ENCODE results near the gene ERRFI1.

DNA sequence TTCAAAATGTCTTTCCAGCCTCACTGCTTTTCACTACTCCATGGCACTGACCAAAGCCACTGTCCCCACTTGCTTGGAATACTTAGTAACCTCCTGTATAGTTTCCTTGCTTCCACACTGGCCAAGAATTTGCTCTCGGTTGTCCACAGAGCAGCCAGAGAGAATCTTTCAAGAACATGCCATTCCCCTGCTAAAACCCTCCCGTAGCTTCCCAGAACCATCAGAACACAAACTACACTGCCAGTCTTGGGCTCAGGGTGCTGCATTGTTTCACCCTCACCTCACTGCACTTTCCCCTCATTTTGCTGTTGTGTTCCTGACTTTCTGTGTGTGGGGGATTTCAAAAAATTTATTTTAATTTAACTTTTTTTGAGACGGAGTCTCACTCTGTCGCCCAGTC, 25.5 kb upstream of the ERRFI1 start:
- TF ChIP-seq ZNF274 (IDR thresholded peaks at IDR 0.05; ENCODE audit: low read depth, low read length) (no peak), YY1 (IDR thresholded peaks at IDR 0.05; ENCODE audit: insufficient read depth, insufficient read length) (no peak), SUZ12 (IDR thresholded peaks at IDR 0.05; ENCODE audit: extremely low read depth, insufficient read depth, insufficient read length) (no peak)

Data from NT2/D1 (cell line).